Activated effector memory CD4-positive, alpha-beta T cell treated with anti-CD3 and anti-CD28 coated beads, Interleukin-2, amount 50 U/mL, for 16 hours (primary cell): ENCODE results near the gene TTC21B.

Experiments used
- DNase-seq: peaks from one replicate; pipeline ENCODE4 v3.0.0-alpha.2; 2020

TTC21B gene

DNA sequence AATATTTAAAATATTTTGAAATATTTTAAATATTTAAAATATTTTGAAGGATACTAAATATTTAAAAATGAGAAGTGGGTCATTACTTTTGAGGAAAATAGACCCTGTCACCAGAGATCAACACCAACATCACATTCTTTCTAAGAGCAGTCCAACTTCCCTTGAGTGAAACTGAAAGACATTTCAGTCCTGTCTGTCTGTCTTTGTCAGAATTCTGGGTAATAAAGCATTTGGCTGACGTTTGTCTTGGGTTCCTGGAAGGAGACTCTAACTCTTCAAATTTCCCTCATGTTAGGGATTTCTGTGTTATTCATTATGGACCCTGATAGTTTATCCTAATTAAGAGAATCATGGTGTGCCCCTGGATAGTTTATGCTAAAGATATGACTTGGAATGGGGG is 32.8 kb downstream of the TTC21B start:
- DNase-seq = no peak

DNA sequence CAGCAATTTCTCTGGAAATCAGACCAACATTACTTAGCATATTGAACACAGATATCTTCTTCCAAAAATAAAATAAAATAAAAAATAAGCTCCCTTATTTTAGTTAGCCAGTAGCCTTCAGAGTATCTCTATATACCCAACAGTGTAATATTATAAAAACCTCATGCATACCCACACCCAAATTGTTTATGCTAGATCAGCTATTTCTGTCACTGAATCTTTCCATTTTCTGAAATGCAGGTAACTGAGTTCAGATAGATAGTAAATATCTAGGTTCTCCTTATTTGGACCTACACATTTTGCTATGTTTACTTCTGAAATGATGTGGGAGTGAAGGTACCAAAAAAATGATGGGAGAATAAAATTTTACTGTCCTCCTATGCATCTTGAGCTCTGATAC is 39.9 kb downstream of the TTC21B start:
- no peak for DNase-seq

DNA sequence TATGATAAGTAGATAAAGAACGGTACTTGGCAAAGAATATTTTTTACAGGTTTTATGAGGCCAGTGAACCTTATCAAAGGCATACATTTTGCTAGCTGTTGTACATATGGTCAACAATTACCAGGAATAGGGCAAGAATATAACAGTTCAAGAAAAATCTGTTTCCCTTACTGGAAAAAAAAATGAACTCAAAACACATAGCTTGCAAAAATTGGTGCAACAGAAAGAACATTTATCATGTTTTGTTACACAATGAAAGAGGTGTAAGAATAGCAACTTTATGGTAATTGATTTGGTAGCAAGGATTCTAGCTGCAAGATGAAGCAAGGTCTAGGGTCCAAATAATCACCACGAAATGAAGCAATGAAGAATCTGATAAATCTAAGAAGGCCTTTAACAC is 41.6 kb downstream of the TTC21B start:
- no peak for DNase-seq

DNA sequence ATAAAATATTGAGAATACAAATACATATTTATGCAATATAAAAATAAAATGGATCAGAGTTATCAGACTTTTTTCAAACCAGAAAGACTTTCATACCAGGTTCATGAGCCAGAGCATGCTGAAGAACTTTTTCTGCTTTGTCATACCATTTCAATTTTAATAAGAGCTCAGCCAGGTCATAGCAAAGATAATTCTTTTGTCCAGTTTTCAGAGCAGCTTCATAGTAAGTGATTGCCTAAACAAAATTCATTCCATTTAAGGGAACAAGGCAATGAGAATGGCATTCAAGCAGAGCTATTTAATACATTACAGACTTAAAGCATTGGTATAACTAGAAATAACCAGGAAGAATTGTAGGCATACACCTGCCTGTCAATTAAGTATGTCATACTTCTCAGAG is 42.3 kb downstream of the TTC21B start:
- no peak for DNase-seq

DNA sequence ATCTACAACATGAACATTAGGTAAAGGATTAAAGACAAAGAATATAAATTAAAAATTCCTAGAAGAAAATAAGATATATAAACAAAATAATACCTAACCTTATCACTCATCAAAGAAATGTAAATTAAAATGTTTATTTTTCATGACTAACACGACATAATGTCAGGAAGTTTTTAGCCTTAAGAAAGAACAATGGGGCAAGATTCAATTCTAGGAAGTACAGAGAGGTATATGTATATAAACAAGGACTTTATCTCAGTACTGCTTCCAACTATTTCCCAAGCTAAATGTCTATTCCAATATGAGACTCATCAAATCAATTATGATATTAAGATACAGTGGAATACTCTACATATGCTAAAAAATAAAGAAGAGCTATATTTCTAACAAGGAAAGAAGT is 44.1 kb downstream of the TTC21B start:
- DNase-seq = no peak

DNA sequence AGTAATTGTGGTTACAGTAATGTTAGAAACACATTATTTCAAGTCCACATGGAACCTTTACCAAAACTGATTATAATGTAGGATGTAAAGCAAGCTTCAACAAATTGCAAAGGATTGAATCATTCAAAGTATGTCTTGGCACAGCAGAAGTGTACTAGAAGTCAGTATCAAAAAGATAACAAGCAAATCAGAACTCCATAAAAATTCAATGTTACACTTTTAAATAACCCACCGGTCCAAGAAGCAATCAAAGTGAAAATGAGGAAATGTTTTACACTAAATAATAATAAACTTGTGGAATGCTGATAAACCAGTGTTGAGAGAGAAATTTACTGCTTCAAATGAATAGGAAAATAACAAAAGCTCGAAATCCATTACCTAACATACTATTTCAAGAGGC is 47.7 kb downstream of the TTC21B start:
- no peak for DNase-seq

DNA sequence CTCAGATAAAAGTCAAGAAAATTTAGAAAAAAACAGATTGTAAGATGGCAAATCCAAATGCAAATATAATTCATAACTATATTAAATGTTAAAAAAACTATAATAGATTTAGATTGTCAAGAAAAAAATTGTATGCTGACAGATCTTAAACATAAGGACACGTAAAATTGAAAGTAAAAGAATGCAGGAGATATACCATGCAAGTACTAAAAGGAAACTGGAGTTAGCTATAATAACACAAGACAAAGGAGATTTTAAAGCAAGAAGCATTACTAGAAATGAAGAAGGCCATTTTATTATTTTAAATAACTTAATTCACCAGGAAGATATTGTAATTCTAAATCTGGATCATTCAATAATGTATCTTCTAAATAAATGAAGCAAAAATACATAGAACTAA is 48.3 kb downstream of the TTC21B start:
- no peak for DNase-seq

DNA sequence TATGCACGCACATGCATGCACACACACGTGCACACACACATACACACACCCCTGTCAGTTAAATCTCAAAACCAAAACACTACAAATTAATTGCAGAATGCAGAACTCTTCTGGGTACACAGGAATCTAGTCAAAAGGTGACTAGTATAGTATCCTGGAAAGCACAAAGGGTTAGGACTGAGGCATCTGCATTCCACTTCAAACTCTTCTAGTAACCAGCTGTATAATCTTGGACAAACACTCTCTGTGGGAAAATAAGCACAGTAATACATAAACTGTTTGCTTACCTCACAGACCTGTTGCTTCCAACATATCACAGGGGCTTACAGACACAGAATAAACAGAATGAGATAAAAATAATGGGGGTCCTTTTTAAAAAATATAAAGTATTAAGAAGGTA is 49.1 kb downstream of the TTC21B start:
- DNase-seq = no peak

DNA sequence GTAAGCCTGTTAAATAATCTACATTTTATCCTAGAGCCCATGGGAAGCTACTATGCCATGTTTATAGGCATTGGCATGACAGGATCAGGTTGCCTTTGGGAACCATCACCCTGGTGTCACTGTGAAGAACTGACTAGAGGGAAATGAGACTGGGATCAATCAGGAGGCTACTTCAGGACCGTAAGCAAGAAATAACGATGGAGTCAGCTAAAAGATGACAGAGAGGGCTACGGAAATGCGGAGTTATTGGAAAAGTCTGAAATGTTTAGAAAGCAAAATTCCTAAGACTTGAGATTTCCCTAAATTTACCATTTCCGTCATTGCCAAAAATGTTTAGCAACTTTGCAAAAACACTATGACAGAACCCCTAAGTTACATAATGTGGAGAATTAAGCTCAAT is 50.2 kb downstream of the TTC21B start:
- DNase-seq = no peak

DNA sequence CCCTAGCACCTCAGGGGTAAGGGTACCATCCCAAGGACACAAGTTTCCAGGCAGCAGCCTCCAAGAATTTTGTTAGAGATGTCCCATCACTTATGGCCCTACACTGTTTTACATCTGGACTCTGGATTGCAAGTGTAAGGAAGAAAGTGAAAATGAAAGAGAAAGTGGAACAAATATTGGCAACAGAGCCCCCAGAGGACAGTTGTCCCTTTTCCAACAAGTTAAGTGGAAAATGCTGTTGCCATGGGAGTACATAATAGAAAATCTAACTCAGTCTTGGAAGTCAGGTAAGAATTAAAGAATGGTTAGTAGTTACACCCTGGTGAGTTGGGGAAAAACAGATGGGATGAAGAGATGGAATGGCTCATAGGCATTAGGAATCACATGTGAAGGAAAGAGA is 50.6 kb downstream of the TTC21B start:
- no peak for DNase-seq

DNA sequence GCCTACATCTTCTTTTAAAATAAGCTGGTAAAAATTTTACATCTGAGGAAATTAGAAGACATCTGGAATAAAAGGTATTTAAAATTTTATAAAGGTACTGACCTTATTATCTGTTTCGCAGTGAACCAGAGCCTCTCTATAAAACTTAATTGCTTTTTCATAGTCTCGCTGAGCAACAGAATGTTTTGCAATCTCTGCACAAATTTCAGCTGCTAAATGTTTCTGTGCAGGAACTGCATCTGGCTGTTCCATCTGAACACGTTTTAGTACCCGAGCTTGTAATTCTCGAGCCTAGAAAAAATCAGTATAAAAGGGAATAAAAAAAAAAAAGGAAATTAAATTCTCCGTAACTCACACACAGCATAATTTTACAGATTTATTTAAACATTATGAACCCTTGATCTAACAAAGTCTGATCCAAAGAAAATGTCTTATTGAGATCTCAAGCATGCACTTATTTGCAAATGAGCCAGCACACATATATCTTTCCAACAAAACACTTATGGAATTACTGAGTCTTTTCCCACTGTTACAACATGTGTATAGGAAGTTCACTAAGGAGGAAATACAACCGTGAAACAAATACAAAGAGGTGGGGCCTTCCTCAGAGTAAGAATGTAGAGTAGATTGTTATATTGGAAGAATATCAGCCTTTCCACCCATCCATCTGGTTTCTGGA is 51.8 kb downstream of the TTC21B start:
- no peak for DNase-seq

DNA sequence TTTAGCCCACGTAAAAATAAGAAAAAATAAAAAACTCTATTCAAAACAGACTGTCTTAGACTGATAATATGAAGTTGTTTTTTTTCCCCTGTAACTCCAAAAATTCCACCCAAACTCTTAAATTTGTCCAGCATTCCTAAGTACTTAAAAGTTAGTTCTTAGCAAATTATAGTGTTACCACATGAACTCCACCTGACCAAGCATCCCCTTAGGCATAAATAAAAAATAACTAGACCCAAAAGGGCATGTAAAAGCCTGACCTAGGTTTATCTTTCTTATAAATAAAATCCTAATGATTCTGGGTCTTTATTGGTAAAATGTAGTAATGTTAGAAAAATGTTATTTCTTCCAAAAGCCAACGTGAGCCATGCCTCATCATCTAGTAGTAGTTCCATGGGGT is 54.3 kb downstream of the TTC21B start:
- DNase-seq = no peak

DNA sequence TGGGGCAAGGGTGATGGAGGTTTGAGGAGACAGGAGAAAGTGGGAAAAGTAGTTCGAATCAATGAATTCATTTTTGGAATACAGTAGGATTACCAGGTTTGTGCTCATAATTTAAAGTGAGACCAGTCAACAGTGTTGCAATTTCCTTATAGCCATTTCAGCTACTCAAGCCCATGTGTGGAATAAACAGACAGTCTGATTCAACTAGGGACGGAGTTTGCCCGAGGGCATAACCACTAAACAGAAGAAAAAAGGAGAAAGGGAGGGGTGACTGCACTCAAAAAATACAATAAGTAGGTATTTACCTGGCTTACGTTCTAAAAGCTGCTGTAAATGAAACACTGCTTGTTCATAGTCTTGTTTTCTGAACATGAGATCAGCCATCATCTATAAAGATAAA is 55.2 kb downstream of the TTC21B start:
- no peak for DNase-seq

DNA sequence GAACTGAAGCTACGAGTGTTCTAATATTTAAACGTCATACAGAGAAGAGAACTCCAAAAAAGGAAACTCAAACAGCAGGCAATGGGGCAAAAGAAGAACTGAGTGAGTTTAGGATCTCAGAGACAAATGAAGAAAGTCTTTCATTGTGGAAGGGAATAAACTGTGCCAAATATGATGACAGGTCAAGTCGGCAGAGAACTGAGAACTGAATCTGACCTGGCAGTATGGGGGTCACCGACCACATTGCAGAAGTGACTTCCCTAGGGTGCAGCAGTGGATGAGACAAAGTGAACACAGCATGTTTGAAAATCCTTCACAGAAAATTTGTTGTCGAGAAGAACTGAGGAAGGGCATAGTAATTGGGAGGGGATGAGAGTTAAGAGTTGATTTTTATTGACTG is 55.9 kb downstream of the TTC21B start:
- no peak for DNase-seq

DNA sequence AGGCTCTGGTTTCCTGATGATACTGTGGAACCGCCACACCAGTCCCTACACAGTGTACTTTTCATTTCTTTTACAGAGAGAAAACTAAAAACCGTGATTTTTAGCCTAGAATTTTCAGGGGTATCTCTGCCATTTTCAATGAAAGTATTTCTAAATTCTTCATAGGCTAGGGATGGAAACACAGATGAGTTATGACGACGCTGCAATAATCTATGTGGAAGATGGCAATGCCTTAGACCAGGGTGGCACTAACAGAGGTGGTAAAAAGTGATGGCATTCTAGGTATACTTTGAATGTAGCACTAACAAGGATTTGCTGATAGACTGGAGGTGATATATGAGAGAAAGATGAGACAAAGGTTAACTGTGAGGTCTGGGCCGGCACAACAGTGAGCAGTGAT is 56.5 kb downstream of the TTC21B start:
- no peak for DNase-seq

DNA sequence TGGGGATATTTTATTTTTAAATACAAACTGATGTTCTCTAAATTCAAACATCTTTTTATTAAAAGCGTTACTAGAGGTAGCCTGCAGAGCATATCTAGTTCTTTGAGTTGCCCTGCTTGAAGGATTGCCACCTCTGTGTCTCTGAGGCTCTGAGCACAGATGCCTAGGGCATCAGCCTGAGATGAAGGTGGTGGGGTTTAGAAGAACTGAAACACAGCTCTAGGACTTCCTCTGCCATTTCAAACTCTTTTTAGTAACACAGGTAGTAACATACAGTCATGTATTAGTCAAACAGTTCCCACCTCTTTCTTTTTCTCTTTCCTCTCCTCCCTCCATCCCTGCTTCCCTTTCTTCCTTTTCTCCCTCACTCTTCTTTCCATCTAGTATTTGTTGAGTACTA is 57.6 kb downstream of the TTC21B start:
- no peak for DNase-seq

DNA sequence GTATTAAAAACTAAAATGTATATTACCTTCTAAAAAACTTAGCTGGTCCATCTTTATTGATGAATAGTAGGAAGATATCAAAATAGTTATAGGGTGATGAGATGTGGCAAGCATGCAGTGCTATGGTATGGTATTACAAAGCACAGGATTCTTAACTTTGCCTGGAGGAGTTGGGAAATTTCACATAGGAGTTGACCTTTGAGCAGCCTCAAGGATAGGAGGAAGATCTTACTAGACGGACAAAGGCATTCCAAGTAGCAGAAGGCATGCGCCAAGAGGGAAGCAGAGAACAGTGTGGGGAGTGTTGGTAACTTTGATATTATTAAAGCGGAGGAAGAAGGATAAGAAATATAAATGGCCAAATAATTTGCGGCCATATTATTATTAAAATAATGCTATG is 60.0 kb downstream of the TTC21B start:
- no peak for DNase-seq

DNA sequence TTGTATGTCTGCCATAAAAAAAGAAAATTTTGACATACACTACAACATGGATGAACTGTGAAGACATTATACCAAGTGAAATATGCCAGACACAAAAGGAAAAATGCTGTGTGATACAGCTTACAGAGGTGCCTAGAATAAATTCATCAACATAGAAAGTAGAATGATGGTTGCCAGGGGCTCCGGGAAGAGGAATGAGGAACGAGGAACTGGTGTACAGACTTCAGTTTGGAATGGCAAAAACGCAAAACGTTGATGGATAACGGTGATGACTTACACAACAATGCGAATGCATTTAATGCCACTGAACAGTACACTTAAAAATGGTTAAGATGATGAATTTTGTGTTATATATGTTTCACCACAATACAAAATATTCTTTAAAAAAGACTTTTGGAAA is 61.0 kb downstream of the TTC21B start:
- no peak for DNase-seq

DNA sequence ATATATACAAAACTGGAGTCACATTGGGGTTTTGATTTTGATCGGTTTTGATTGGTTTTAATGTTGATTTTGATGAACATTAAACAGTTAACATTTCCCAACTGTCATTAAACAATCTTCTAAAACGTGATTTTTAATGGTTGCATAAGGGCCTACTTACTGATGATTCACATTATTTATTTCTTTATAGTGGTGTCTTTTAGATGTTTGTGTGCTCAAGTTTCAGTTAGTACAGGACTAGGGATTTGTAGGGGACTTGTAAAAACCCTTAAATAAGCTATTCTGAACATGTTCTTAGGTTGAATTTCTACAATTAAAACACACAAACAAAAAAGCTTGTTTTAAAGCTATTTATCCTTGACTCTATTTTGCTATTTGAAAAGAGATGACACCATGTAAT is 61.6 kb downstream of the TTC21B start:
- no peak for DNase-seq

DNA sequence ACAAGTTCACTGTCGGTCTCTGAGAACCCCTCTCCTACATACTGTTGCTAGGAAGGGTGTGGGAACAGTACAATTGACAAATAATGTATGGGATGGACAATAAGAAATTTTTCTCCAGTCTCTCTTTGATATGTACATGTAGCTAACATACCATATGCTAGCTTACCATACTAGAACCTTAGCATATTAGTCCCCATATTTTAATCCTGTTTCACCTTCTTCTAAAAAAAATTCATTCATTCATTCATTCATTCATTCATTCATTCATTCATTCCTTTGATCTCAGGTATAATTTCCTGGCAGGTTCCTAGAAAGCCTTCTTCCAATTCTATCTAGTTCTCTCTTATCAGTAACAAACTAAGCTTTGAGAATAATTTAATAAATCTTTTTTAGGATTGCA is 62.2 kb downstream of the TTC21B start:
- DNase-seq = no peak

DNA sequence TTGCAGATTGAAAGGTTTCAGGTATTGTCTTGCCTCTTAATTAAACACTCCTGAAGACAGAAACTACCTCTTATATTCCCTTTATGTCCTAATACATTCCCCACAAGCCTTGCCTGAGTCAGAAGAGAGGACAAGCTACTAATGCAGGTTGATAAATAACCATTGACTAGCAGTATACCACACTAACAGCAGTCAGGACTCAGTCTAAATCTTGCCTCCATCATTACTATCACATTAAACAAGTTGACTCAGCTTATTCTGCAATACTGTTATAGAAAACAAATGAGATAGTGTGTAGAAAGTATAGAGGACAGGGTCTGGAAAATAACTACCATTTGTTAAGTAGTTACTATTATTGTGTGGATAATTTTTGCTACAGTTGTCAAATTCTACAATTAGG is 63.8 kb downstream of the TTC21B start:
- DNase-seq = no peak

DNA sequence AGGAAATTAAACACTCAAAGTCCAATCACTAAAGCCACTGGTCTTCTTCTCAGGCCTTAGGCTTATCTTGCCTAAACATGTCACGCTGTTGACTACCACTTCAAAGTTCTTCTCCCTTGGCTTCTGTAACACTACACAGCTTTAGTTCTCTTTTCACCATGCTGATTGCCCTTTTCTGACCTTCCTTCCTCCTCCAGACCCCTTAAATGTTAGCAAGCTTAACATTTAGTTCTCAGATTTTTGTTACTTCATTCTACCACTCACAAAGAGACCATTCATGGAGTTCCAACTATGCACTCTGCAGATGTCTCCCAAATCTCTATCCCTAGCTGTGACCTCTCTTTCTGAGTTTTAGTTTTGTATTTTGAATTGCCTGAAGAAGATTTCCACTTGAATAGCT is 64.4 kb downstream of the TTC21B start:
- no peak for DNase-seq

DNA sequence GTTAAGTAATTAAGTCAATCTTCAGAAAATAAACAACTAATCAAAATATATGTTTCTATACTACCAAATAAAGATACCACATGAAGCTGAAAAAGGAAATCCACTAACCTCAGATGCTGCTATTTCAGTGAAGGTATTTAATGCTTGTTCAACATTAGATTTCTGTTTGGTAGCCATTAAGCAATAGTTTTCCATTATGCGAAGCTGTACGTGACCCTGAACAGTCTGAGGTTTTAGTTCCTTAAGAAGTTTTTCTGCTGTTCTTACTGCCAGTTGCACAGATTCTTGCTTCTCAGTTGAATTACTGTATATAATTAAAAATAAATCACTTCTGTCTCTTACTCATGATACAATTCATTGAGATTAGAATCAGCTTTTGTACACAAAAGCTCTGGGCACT is 65.4 kb downstream of the TTC21B start:
- DNase-seq = no peak

DNA sequence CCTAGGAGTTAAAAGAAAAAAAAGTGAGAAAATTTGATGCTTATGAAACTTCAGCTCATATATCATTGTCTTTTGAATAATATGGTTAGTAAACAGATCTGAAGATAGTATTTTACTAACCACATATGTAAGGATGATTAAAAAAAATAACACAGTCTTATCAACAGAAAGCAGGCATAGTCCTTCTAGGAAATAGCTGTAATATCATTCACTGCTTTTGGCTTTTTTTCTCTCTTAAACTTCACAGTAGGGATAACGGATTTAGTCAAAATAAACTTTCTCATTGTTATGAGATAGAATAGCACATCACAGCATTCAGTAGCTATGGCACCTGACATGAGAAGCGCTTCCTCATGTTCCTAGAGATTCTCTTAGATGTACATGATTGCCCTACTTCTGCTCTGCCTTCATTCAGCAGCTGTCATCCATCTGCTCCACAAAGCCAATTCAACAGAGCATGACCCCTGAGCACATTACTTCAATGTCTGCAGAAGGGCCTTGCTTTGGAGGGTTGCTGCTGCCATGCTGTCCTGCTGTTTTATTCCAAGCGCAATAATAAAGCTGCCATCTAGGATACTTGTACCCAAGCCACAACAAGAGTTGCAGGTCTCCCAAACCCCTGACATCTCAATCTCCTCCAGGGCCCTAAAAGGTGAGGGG is 67.0 kb downstream of the TTC21B start:
- no peak for DNase-seq
